ENCODE measurements around the gene IMPACT.
A peak's percentile ranks its signal among the peaks of the same experiment; 100 is the strongest.

Gene IMPACT

GRCh38 chr18:24426398-24427294 is at the start of gene IMPACT:
Gene IMPACT (plus strand): TSS chr18:24426670. CDS start chr18:24426757, 87 bp downstream.
- DNase-seq: peak; percentile 52 to 66

GRCh38 chr18:24378598-24378997 is 47.9 kb upstream of the IMPACT start:
- no peak for DNase-seq

DNA sequence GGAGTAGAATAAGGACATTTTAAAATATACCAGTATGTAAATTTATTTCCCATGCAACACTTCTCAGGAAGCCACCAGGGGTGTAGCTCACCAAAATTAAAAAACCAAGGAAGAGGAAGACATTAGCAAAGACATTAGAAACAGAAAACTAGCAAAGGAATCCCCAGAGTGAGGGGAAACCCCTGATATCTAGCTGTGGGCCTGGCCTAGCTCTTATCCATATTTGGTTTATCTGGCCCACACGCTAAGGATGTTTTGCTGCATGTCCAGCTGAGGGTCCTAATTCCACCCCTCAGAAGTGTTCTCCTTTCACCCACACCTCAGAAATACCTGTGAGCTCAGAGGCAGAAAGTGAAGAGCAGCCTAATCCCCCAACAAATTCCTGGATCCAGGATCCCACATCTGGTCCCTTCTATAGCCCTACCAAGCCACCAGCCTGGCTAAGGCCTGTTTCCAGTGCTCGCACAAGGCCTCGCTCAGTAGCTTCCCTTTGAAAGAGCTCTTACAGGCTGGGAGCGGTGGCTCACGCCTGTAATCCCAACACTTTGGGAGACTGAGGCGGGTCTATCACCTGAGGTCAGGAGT is 46.2 kb upstream of the IMPACT start:
- DNase-seq: no peak

GRCh38 chr18:24381126-24381525 is 45.3 kb upstream of the IMPACT start:
- DNase-seq: no peak

DNA sequence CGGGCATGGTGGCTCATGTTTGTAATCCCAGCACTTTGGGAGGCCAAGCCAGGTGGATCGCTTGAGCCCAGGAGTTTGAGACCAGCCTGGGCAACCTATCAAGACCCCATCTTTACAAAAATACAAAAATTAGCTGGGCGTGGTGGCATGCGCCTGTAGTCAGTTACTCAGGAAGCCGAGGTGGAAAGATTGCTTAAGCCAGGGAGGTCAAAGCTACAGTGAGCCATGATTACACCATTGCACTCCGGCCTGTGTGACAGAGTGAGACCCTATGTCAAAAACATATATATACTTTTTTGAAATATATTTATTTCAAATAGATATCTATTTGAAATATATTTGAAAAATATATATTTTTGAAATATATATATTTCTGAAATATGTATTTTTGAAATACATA is 39.8 kb upstream of the IMPACT start:
- no peak for DNase-seq

DNA sequence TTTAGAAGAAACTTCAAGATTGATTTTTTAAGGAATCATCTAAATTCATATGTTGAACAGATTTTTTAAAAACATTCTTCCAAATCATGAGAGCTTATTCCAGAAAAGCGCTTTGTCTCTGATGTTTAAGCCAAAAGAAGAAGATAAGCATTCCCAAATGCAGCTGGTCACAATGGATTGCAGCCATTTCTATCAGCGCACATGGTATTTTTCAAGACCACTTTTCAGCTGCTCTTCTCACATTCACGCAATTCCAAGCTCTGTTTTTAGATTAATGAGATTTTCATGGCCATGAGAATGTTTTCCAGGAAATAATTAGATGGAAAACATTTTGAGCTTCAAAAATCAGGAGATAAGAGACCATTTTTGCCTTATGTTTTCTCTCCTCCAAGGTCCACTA is 37.5 kb upstream of the IMPACT start:
- DNase-seq: no peak

- DNase-seq: no peak
Measured at GRCh38 chr18:24395049-24395795, 31.2 kb upstream of the IMPACT start.

DNA sequence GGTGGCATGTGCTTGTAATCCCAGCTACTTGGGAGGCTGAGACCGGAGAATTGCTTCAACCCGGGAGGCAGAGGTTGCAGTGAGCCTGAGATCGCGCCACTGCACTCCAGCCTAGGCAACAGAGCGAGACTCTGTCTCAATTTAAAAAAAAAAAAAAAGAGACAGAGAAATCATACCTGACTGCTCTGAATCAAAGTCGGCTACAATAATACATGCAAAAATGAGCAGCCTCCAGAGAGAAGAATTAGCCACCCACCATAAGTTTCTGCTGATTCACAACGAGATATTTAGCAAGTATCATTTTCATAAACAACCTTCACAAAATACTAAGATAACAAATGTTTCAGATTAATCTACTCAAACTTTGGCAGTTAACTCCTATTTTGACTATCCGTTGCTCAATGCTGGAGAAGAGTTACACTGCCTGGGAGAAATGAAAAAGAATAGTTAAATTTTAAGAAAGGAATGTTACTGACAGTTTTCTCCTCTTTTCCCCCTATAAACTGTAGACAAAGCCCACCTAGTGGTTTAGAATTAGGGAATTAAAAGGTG is 30.3 kb upstream of the IMPACT start:
- no peak for DNase-seq

GRCh38 chr18:24397131-24397693 is 29.3 kb upstream of the IMPACT start:
- peak; percentile 52 to 54 for DNase-seq

GRCh38 chr18:24397694-24398368 is 28.6 kb upstream of the IMPACT start, which contains the start of gene OSBPL1A:
Gene OSBPL1A (minus strand): TSS chr18:24397824. CDS start chr18:24377533, 20,291 bp downstream.
- peak; percentile 87 to 89 for DNase-seq

DNA sequence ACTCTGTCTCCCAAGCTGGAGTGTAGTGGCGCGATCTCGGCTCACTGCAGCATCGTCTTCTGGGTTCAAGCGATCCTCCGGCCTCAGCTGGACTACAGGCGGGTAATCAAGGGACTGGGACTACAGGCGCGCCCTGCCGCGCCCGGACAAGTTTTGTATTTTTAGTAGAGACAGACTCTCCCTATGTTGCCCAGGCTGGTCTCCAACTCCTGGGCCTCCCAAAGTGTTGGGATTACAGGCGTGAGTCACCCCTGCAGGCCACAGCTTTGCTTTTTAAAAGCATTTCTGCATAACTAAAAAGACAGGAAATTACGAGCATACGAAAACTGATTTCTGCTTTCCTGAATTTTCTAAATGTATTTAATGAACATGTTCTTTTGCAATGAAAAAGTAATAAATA is 27.9 kb upstream of the IMPACT start:
- DNase-seq: no peak

DNA sequence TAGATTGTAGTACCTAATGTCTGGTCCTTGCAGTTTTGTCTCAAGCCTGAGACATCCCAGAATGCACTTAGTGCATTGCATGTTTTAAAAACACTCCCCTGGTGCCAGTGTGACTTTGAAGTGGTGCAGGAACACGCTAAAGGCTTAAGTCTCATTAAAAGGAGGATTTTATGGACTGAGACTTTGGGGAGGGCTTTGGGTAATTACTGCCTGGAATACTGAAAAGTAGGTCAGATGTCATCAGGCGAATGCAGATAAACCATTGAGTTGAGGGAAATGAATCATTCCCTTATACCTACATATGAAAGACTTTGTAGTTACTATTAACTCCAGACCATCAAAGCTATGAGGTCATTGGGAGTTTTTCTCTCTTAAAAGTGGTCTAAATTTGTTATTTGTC is 25.9 kb upstream of the IMPACT start:
- DNase-seq: no peak

DNA sequence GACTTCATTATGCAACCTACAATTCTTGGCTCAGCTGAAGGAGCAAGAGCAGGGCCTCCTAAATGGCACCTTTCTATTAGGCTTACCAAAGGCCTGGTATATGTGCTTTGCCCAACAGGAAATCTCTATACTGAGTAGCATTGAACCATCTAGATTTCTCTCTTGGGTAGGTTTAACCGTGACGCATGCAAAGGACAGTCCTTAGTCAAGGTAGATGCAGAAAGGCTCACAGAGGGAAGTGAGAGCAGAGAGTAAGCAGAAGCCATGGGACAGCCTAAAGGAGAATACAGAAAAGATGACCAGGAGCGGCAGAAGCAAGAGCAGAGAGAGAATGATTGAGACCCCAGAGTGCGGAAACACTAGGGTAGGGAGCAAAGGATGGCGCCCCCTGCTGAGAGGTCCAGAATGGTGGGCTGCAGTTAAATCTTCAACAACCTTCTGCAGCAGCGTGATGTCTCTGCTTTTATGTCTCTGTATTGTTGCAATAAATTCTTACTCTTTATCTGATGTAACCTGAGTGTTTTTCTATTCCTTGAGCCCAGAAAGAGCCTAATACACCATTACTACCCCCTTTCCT is 24.2 kb upstream of the IMPACT start:
- no peak for DNase-seq

DNA sequence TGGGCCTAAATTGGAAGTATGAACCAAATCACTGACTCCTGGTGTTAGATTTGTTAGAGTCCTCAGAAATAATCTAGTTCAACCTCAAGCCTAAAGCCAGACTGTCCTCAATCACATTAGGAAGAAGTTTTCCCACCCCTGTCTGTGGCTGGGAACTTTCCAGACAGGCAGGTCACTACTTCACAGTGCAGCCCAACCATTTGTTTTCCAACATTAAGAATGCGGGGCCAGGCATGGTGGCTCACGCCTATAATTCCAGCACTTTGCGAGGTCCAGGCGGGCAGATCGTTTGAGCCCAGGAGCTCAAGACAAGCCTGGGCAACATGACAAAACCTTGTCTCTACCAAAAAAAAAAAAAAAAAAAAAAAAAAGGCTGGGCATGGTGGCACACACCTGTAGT is 23.4 kb upstream of the IMPACT start:
- DNase-seq: no peak

- DNase-seq: no peak
Measured at GRCh38 chr18:24404591-24404990, 21.9 kb upstream of the IMPACT start.

- no peak for DNase-seq
Measured at GRCh38 chr18:24408496-24408895, 18.0 kb upstream of the IMPACT start.

DNA sequence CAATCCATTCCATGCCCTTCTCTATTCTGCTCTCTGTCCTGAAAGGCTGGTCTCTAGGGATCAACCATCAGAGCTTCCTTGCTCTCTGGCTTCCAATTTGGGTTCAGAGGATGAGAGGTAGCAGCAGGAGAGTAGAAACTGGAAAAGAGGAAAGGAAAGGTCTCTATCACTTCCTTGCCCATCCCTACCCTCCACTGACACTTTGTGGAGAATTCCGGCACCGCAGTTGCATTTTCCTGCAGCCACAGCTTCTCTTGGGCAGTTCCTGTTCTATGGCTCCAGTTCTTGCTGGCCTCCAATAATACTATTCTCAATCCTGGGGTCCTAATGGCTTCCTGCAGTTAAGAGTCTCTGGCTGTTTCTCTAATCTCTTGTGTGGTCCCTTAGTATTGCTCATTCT is 13.3 kb upstream of the IMPACT start:
- no peak for DNase-seq

DNA sequence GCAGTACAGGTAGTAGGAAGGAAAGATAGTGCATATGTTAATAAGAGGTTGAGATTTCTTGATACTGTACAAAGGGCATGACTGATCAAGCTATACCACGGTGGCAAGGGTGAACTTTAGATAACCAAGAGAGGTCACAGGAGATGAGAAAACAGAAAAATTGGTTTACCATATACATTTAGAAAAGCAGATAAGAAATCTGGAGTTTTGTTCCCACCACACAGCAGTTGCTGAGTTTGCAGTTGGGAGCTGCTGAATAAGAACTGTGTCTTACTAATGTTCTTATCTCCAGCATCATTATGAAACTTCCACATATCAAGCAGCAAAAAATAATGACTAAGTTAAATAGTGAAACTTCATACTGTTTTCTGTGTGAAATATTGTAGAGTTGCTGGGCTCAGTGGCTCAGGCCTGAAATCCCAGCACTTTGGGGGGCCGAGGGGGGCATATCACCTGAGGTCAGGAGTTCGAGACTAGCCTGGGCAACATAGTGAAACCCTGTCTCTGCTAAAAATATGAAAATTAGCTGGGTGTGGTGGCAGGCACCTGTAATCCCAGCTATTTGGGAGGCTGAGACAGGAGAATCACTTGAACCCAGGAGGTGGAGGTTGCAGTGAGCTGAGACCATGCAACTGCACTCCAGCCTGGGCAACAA is 12.0 kb upstream of the IMPACT start:
- DNase-seq: no peak

DNA sequence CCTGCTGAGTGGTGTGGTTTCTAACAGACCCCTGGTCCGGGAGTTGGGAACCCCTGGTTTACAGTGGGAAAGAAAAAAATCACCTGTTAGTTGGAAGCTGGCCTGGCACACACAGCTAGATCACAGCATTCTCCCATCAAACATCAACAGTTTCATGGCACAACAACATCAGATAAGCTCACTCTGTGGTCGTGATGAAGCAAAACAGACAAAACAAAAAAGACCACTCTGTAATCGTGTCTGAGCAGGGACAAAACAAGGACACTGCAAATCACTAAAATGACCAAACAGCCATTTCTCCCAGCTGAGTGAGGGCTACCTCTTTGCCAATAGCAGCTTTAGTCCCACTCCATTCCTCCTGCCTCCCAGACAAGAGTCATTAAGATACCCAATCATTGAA is 9.0 kb upstream of the IMPACT start:
- no peak for DNase-seq

- DNase-seq: no peak
Measured at GRCh38 chr18:24420551-24420950, 5.9 kb upstream of the IMPACT start.

DNA sequence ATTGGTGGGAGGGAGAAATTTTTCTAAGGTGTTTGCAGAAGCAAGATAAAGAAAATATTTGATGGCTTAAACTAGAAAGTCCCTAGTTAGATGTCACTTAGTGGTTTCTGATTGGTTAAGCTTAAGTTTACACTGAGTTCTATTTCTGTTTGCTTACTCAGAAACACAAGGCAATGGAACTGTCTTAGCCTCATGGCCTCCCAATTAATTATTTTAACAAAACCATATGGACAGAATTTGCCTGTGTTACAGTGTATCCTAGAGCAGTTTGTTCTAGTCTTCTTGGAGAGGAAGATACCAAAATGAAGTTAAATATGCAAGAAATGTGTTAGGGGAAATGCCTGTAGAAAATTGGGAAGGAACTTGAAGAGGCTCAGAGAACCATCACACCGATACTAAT is 4.6 kb upstream of the IMPACT start:
- DNase-seq: no peak

- no peak for DNase-seq
Measured at GRCh38 chr18:24426073-24426397, 435 bp upstream of the IMPACT start.

All from bone marrow (tissue), 2 donors.